Liver (tissue), 9 donors: ENCODE data around the gene KMT2D. TPM values are rescaled to one million over a fixed set of nuclear protein-coding genes. Genes with fewer than 3 reads are reported as not detected.

Experiments
- DNase-seq: peaks from one replicate; pipeline ENCODE4 v3.0.0-alpha.2; 2017; ENCODE audit warnings: low spot score
- H3K27ac ChIP-seq, 2 donors: one replicate each; pipeline ENCODE4 v1.7.0; 2013; ENCODE audit warnings: inconsistent platforms in 2 of 2, low read length in 2 of 2, control low read depth in 1 of 2, low read depth in 1 of 2, mild to moderate bottlenecking in 1 of 2
- H3K27me3 ChIP-seq, 4 donors: one replicate each; pipeline versions ENCODE4 v1.6.1 to v1.7.0; 2013; ENCODE audit warnings: low read length in 3 of 4, inconsistent platforms in 1 of 4, mild to moderate bottlenecking in 1 of 4, moderate library complexity in 1 of 4; ENCODE audit not compliant: control insufficient read depth in 4 of 4, insufficient read depth in 4 of 4
- H3K36me3 ChIP-seq, 4 donors: one replicate each; pipeline versions ENCODE4 v1.6.1 to v1.7.0; 2013; ENCODE audit warnings: low read length in 3 of 4, mild to moderate bottlenecking in 3 of 4, low read depth in 1 of 4, moderate library complexity in 1 of 4; ENCODE audit not compliant: control insufficient read depth in 4 of 4, insufficient read depth in 3 of 4
- H3K4me1 ChIP-seq, 4 donors: one replicate each; pipeline versions ENCODE4 v1.6.1 to v1.7.0; 2013; ENCODE audit warnings: low read length in 3 of 4, mild to moderate bottlenecking in 3 of 4, moderate library complexity in 1 of 4; ENCODE audit not compliant: control insufficient read depth in 4 of 4, insufficient read depth in 4 of 4
- H3K4me3 ChIP-seq, 3 donors: one replicate each; pipeline versions ENCODE4 v1.6.1 to v1.7.0; 2013; ENCODE audit warnings: low read length in 3 of 3, control low read depth in 1 of 3, low read depth in 1 of 3, mild to moderate bottlenecking in 1 of 3
- H3K9ac ChIP-seq, 2 donors: one replicate each; pipeline ENCODE4 v1.7.0; 2013; ENCODE audit warnings: low read length in 2 of 2, mild to moderate bottlenecking in 2 of 2, moderate library complexity in 2 of 2, control low read depth in 1 of 2, low read depth in 1 of 2
- H3K9me3 ChIP-seq, 4 donors: one replicate each; pipeline versions ENCODE4 v1.6.1 to v1.7.0; 2013; ENCODE audit warnings: low read length in 3 of 4; ENCODE audit not compliant: control insufficient read depth in 4 of 4
- ATF3 ChIP-seq: IDR thresholded peaks from 2 replicates; pipeline ENCODE4 v1.6.1; 2016; ENCODE audit warnings: antibody characterized with exemption
- CTCF ChIP-seq: fragments of 150-350 bp; IDR thresholded peaks from 2 replicates; pipeline ENCODE4 v1.5.1; 2017; ENCODE audit warnings: improper control_type of control experiment, low read depth, low read length; ENCODE audit not compliant: missing input control
- EGR1 ChIP-seq, 2 donors: IDR thresholded peaks; 2 replicates each; pipeline ENCODE4 v1.6.1; 2016 to 2018; ENCODE audit warnings: antibody characterized with exemption in 2 of 2, low read depth in 2 of 2
- FOXA1 ChIP-seq: IDR thresholded peaks from 2 replicates; pipeline ENCODE4 v1.6.1; 2016; ENCODE audit warnings: antibody characterized with exemption
- FOXA2 ChIP-seq: IDR thresholded peaks from 2 replicates; pipeline ENCODE4 v1.6.1; 2016; ENCODE audit warnings: antibody characterized with exemption
- GABPA ChIP-seq, 2 donors: IDR thresholded peaks in 1 of 2; conservative IDR thresholded peaks in 1 of 2; 2 replicates each; pipeline ENCODE4 v1.6.1; 2016; ENCODE audit warnings: antibody characterized with exemption in 2 of 2, mild to moderate bottlenecking in 1 of 2, moderate library complexity in 1 of 2
- HNF4A ChIP-seq, 2 donors: conservative IDR thresholded peaks; 2 replicates each; pipeline ENCODE4 v1.6.1; 2016; ENCODE audit warnings: antibody characterized with exemption in 2 of 2, mild to moderate bottlenecking in 2 of 2
- HNF4G ChIP-seq: IDR thresholded peaks from 2 replicates; pipeline ENCODE4 v1.6.1; 2016; ENCODE audit warnings: antibody characterized with exemption
- JUND ChIP-seq, 2 donors: IDR thresholded peaks; 2 replicates each; pipeline ENCODE4 v1.6.1; 2016; ENCODE audit warnings: antibody characterized with exemption in 2 of 2
- MAX ChIP-seq: IDR thresholded peaks from 2 replicates; pipeline ENCODE4 v1.6.1; 2016; ENCODE audit warnings: antibody characterized with exemption
- NR2F2 ChIP-seq: IDR thresholded peaks from 2 replicates; pipeline ENCODE4 v1.6.1; 2016; ENCODE audit warnings: antibody characterized with exemption
- RAD21 ChIP-seq, 2 donors: IDR thresholded peaks; 2 replicates each; pipeline ENCODE4 v1.6.1; 2016; ENCODE audit warnings: antibody characterized with exemption in 2 of 2, mild to moderate bottlenecking in 2 of 2
- REST ChIP-seq: IDR thresholded peaks from 2 replicates; pipeline ENCODE4 v1.6.1; 2016; ENCODE audit warnings: antibody characterized with exemption, mild to moderate bottlenecking
- RXRA ChIP-seq, 2 donors: IDR thresholded peaks; 2 replicates each; pipeline ENCODE4 v1.6.1; 2017 to 2018; ENCODE audit warnings: antibody characterized with exemption in 2 of 2, mild to moderate bottlenecking in 1 of 2
- SP1 ChIP-seq: IDR thresholded peaks from 2 replicates; pipeline ENCODE4 v1.6.1; 2018; ENCODE audit warnings: antibody characterized with exemption, mild to moderate bottlenecking
- TAF1 ChIP-seq: conservative IDR thresholded peaks from 2 replicates; pipeline ENCODE4 v1.6.1; 2016; ENCODE audit warnings: antibody characterized with exemption, mild to moderate bottlenecking
- YY1 ChIP-seq: IDR thresholded peaks from 2 replicates; pipeline ENCODE4 v1.6.1; 2016; ENCODE audit warnings: antibody characterized with exemption, mild to moderate bottlenecking
- ZBTB33 ChIP-seq: IDR thresholded peaks from 2 replicates; pipeline ENCODE4 v1.6.1; 2016; ENCODE audit warnings: antibody characterized with exemption
- WGBS: extraction: QIAGEN DNeasy Blood & Tissue Kit; methylation state at CpG from one replicate; pipeline ENCODE4 v1.1.7; 2013; 5-methylcytosine and 5-hydroxymethylcytosine counted together
- polyA plus RNA-seq, 2 donors: library from polyadenylated mRNA; stranded (reverse) in 1 of 2; unstranded in 1 of 2; fragments of 200-250 nt in 1 of 2; fragments of >200 nt in 1 of 2; fragmentation: Nextera tagmentation in 1 of 2; extraction: Ambion mirVana in 1 of 2; gene quantifications; one replicate each; pipeline versions ENCODE4 v1.2.1 to v1.2.3, GENCODE V29; 2013 to 2015
- total RNA-seq, 2 donors: library from RNA; depleted of rRNA; stranded (reverse); fragments of >200 nt; gene quantifications; one replicate each; pipeline ENCODE4 v1.2.3, GENCODE V29; 2014
- donor health status: healthy.
- donor health status: healthy.
- donor health status: healthy.
- donor health status: healthy.
- donor health status: healthy.

KMT2D gene
- total and polyA plus RNA-seq, 4 donors, result 4.5 to 53.8 (median 25.0) TPM

GRCh38 chr12:49033611-49034285 is 26.8 kb downstream of the KMT2D start:
- Histone ChIP-seq H3K4me1 (no peaks in the 10 kb centered on the region), H3K9ac (no peak overlapping the region), H3K9me3 (no peaks in the 10 kb centered on the region), H3K36me3 (peaks cover 14 to 80% (median 48%) of the 10 kb centered on the region in 4 donors), H3K4me3 (no peak overlapping the region), H3K27me3 (no peaks in the 10 kb centered on the region), H3K27ac (no peak overlapping the region)
- 84% methylated on average over 12 of the region's 12 CpGs for WGBS
- DNase-seq, result no peak
- TF ChIP-seq HNF4G (no peak), SP1 (no peak), ATF3 (no peak), NR2F2 (no peak), ZBTB33 (no peak), EGR1 (IDR thresholded peaks at IDR 0.05; ENCODE audit: low read depth in 2 of 2) (no peak), YY1 (no peak), REST (no peak), HNF4A (conservative IDR thresholded peaks at IDR 0.05) (no peak), CTCF (no peak), TAF1 (no peak), MAX (no peak), RXRA (IDR thresholded peaks at IDR 0.05) (no peak), JUND (IDR thresholded peaks at IDR 0.05) (no peak), FOXA2 (no peak), GABPA (IDR thresholded peaks at IDR 0.05 in 1 of 2, conservative IDR thresholded peaks at IDR 0.05 in 1 of 2) (no peak), FOXA1 (no peak), RAD21 (IDR thresholded peaks at IDR 0.05) (no peak)
